HEK293T (cell line): ENCODE measurements around the gene LRRIQ3.

ENCODE experiments used
- ARNT ChIP-seq: fragments of 450-650 bp; IDR thresholded peaks from 2 replicates; pipeline ENCODE4 v1.6.1; 2017; ENCODE audit warnings: mild to moderate bottlenecking
- BHLHE40 ChIP-seq: fragments of 450-650 bp; IDR thresholded peaks from 2 replicates; pipeline ENCODE4 v1.6.1; 2016; ENCODE audit warnings: mild to moderate bottlenecking, moderate library complexity, borderline replicate concordance
- CTBP1 ChIP-seq: fragments of 450-650 bp; IDR thresholded peaks from 2 replicates; pipeline ENCODE4 v1.6.1; 2016; ENCODE audit warnings: borderline replicate concordance
- ELF4 ChIP-seq: fragments of 450-650 bp; IDR thresholded peaks from 2 replicates; pipeline ENCODE4 v1.6.1; 2017; ENCODE audit warnings: antibody characterized with exemption
- FOXA1 ChIP-seq: fragments of 450-650 bp; IDR thresholded peaks from 2 replicates; pipeline ENCODE4 v1.6.1; 2016; ENCODE audit warnings: mild to moderate bottlenecking
- HDGF ChIP-seq: fragments of 450-650 bp; IDR thresholded peaks from 2 replicates; pipeline ENCODE4 v1.6.1; 2017; ENCODE audit warnings: antibody characterized with exemption, borderline replicate concordance
- NFRKB ChIP-seq: fragments of 450-650 bp; IDR thresholded peaks from 2 replicates; pipeline ENCODE4 v1.6.1; 2016; ENCODE audit warnings: mild to moderate bottlenecking, moderate library complexity
- PKNOX1 ChIP-seq: fragments of 450-650 bp; IDR thresholded peaks from 2 replicates; pipeline ENCODE4 v1.6.1; 2016

DNA sequence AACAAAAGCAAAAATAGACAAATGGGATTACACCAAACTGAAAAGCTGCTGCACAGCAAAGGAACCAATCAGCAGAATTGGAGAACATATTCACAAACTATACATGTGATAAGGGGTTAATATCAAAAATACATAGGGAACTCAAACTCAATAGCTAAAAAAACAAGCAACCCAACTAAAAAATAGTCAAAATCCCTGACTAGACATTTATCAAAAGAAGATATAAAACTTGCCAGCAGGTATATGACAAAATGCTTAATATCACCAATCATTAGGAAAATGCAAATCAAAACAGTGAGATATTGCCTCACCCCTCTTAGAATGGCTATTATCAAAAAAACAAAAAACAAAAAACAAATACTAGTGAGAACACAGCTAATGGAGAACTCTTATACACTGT is 140.3 kb downstream of the LRRIQ3 start:
- no peak for TF ChIP-seq HDGF
- no peak for TF ChIP-seq ELF4
- no peak for TF ChIP-seq BHLHE40
- no peak for TF ChIP-seq NFRKB
- no peak for TF ChIP-seq ARNT
- TF ChIP-seq FOXA1: no peak
- no peak for TF ChIP-seq PKNOX1
- no peak for TF ChIP-seq CTBP1
